Thyroid gland (tissue), 4 donors: ENCODE results near the gene MAGEC3.

Experiments
- CTCF ChIP-seq, 6 experiments: fragments of 200-600 bp in 3 of 6; fragments of 450-650 bp in 3 of 6; sonication (generic) in 3 of 6; IDR thresholded peaks; one replicate each; pipeline ENCODE4 v1.5.1; 2016 to 2019; ENCODE audit warnings: antibody characterized with exemption in 6 of 6, mild to moderate bottlenecking in 2 of 6, inconsistent platforms in 1 of 6, moderate library complexity in 1 of 6
- POLR2A ChIP-seq, 2 donors: fragments of 450-650 bp; IDR thresholded peaks; one replicate each; pipeline ENCODE4 v1.6.1; 2017; ENCODE audit warnings: antibody characterized with exemption in 2 of 2, mild to moderate bottlenecking in 2 of 2, moderate library complexity in 1 of 2

GRCh38 chrX:141832247-141832646, 5.9 kb upstream of the MAGEC3 start:
- no peak for TF ChIP-seq CTCF (IDR thresholded peaks at IDR 0.05)
- no peak for TF ChIP-seq POLR2A (IDR thresholded peaks at IDR 0.05)
